ENCODE measurements around the gene LIN9.

Gene LIN9, protein sequence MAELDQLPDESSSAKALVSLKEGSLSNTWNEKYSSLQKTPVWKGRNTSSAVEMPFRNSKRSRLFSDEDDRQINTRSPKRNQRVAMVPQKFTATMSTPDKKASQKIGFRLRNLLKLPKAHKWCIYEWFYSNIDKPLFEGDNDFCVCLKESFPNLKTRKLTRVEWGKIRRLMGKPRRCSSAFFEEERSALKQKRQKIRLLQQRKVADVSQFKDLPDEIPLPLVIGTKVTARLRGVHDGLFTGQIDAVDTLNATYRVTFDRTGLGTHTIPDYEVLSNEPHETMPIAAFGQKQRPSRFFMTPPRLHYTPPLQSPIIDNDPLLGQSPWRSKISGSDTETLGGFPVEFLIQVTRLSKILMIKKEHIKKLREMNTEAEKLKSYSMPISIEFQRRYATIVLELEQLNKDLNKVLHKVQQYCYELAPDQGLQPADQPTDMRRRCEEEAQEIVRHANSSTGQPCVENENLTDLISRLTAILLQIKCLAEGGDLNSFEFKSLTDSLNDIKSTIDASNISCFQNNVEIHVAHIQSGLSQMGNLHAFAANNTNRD

GRCh38 chr1:226308723-226309397 is at the start of gene LIN9:
TSS of gene LIN9 (minus strand) at chr1:226309164. CDS start at chr1:226309139, 25 bp downstream.
- Histone ChIP-seq H3K9me3 (ENCODE audit: control insufficient read depth in 5 of 5, low read length in 5 of 5) (no peaks in the 10 kb centered on the region), H3K9ac (ENCODE audit: low read length in 5 of 5) (peak within 1 kb of the TSS; percentile 48 to 96 (median 86)), H3K27me3 (ENCODE audit: control insufficient read depth in 5 of 5, insufficient read depth in 4 of 5, low read length in 5 of 5) (no peaks in the 10 kb centered on the region), H3K27ac (ENCODE audit: low read depth, low read length) (peak within 1 kb of the TSS; percentile 54), H3K36me3 (ENCODE audit: control insufficient read depth in 5 of 5, insufficient read depth in 5 of 5, low read length in 5 of 5) (no peaks in the 10 kb centered on the region), H3K4me3 (ENCODE audit: low read depth in 1 of 5, low read length in 5 of 5) (peak within 1 kb of the TSS; percentile 67 to 97 (median 90)), H3K4me1 (ENCODE audit: control insufficient read depth in 5 of 5, insufficient read depth in 5 of 5, low read length in 5 of 5) (peaks cover 0 to 20% (median 17%) of the 10 kb centered on the region in 5 donors)

- Histone ChIP-seq H3K4me1 (ENCODE audit: control insufficient read depth in 5 of 5, insufficient read depth in 5 of 5, low read length in 5 of 5) (no peaks in the 10 kb centered on the region), H3K9me3 (ENCODE audit: control insufficient read depth in 5 of 5, low read length in 5 of 5) (no peaks in the 10 kb centered on the region), H3K4me3 (ENCODE audit: low read depth in 1 of 5, low read length in 5 of 5) (no peak overlapping the region), H3K27me3 (ENCODE audit: control insufficient read depth in 5 of 5, insufficient read depth in 4 of 5, low read length in 5 of 5) (no peaks in the 10 kb centered on the region), H3K27ac (ENCODE audit: low read depth, low read length) (no peak overlapping the region), H3K9ac (ENCODE audit: low read length in 5 of 5) (no peak overlapping the region), H3K36me3 (ENCODE audit: control insufficient read depth in 5 of 5, insufficient read depth in 5 of 5, low read length in 5 of 5) (peaks cover 5 to 69% (median 49%) of the 10 kb centered on the region in 5 donors)
Measured at GRCh38 chr1:226357416-226357815, 48.5 kb upstream of the LIN9 start.

GRCh38 chr1:226355669-226356551 is 46.9 kb upstream of the LIN9 start:
- no peaks in the 10 kb centered on the region for H3K27me3 ChIP-seq (ENCODE audit: control insufficient read depth in 5 of 5, insufficient read depth in 4 of 5, low read length in 5 of 5)
- H3K9ac ChIP-seq (ENCODE audit: low read length in 5 of 5), result no peak overlapping the region
- no peaks in the 10 kb centered on the region for H3K9me3 ChIP-seq (ENCODE audit: control insufficient read depth in 5 of 5, low read length in 5 of 5)
- no peaks in the 10 kb centered on the region for H3K4me1 ChIP-seq (ENCODE audit: control insufficient read depth in 5 of 5, insufficient read depth in 5 of 5, low read length in 5 of 5)
- H3K36me3 ChIP-seq (ENCODE audit: control insufficient read depth in 5 of 5, insufficient read depth in 5 of 5, low read length in 5 of 5), result peaks cover 5 to 54% (median 37%) of the 10 kb centered on the region in 5 donors
- no peak overlapping the region for H3K27ac ChIP-seq (ENCODE audit: low read depth, low read length)
- H3K4me3 ChIP-seq (ENCODE audit: low read depth in 1 of 5, low read length in 5 of 5), result no peak overlapping the region

DNA sequence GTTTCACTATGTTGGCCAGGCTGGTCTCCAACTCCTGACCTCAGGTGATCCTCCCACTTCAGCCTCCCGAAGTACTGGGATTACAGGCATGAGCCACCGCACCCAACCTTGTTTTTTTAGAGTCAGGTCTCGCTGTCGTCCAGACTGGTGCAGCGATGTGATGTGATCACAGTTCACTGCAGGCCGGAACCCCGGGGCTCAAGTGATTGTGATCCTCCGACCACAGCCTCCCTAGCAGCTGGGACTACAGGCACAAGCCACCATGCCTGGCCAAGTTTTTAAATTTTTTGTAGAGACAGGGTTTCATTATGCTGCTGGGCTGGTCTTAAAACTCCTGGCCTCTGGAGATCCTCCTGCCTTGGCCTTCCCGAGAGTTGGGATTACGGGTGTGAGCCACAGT is 46.1 kb upstream of the LIN9 start:
- Histone ChIP-seq H3K9ac (ENCODE audit: low read length in 5 of 5) (no peak overlapping the region), H3K4me1 (ENCODE audit: control insufficient read depth in 5 of 5, insufficient read depth in 5 of 5, low read length in 5 of 5) (no peaks in the 10 kb centered on the region), H3K27me3 (ENCODE audit: control insufficient read depth in 5 of 5, insufficient read depth in 4 of 5, low read length in 5 of 5) (peaks cover 1 to 3% (median 2%) of the 10 kb centered on the region in 5 donors), H3K27ac (ENCODE audit: low read depth, low read length) (no peak overlapping the region), H3K4me3 (ENCODE audit: low read depth in 1 of 5, low read length in 5 of 5) (no peak overlapping the region), H3K36me3 (ENCODE audit: control insufficient read depth in 5 of 5, insufficient read depth in 5 of 5, low read length in 5 of 5) (peaks cover 5 to 47% (median 30%) of the 10 kb centered on the region in 5 donors), H3K9me3 (ENCODE audit: control insufficient read depth in 5 of 5, low read length in 5 of 5) (no peaks in the 10 kb centered on the region)

DNA sequence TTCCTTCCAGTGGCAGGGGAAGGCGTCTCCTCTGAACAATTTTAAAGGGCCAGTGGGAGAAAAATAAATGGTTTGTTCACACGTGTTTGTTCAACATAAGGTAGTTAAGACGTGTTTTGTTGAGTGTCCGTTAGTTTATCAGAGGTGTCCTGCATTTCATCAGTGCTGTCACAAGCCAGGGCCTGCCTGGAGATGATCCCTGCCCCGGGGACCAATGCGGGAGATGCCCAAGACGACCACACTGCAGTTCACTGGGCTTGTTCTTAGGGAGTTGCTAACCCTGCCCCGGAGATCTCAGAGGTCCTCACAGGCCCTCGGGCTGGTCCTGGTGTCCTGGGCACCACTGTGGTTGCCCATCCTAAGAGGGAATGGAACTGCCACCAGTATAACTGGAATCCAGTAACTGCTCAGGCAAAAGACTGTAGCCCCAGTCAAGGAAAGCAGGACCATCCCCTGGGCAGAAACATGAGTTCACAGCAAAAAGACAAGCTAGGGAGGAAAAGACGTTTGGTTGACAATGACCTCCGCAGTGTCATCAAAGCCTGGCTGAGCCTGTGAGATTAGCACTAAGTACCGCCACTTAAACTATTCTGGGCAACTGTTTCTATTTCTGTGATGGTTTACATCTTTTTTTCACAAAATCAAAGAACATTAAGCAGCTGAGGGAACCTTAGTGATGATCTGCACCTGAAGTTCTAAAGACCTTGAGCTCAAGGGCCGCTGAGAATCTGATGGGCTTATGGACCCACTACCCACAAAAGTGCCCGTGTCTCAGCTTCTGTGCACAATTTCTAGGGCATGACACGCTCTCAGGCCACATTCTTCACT is 44.9 kb upstream of the LIN9 start:
- Histone ChIP-seq H3K9ac (ENCODE audit: low read length in 5 of 5) (no peak overlapping the region), H3K9me3 (ENCODE audit: control insufficient read depth in 5 of 5, low read length in 5 of 5) (no peaks in the 10 kb centered on the region), H3K4me3 (ENCODE audit: low read depth in 1 of 5, low read length in 5 of 5) (no peak overlapping the region), H3K36me3 (ENCODE audit: control insufficient read depth in 5 of 5, insufficient read depth in 5 of 5, low read length in 5 of 5) (peaks cover 4 to 36% (median 20%) of the 10 kb centered on the region in 5 donors), H3K27ac (ENCODE audit: low read depth, low read length) (no peak overlapping the region), H3K4me1 (ENCODE audit: control insufficient read depth in 5 of 5, insufficient read depth in 5 of 5, low read length in 5 of 5) (no peaks in the 10 kb centered on the region), H3K27me3 (ENCODE audit: control insufficient read depth in 5 of 5, insufficient read depth in 4 of 5, low read length in 5 of 5) (peaks cover 3 to 7% (median 4%) of the 10 kb centered on the region in 5 donors)

DNA sequence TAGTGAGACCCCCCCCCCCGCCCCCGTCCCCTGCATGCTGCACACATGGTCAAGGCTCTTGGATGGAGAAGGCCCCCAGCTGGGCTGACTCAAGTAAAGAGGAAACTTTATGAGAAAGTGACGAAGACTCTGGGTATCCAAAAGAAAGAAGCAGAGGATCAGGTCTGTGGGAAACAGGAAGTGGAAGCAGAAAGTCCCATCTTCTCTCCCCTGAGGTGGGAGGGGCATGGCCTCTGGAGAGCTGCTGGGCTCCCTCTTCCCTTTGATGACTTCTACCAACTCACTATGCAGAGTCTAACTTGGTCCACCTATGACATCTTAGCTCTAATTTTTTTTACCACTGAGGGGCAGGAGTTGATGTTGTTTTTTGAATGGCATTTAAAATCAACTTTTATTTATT is 42.7 kb upstream of the LIN9 start:
- H3K9ac ChIP-seq (ENCODE audit: low read length in 5 of 5), result no peak overlapping the region
- peaks cover 0 to 14% (median 4%) of the 10 kb centered on the region in 5 donors for H3K36me3 ChIP-seq (ENCODE audit: control insufficient read depth in 5 of 5, insufficient read depth in 5 of 5, low read length in 5 of 5)
- H3K4me1 ChIP-seq (ENCODE audit: control insufficient read depth in 5 of 5, insufficient read depth in 5 of 5, low read length in 5 of 5), result no peaks in the 10 kb centered on the region
- H3K27ac ChIP-seq (ENCODE audit: low read depth, low read length), result no peak overlapping the region
- peaks cover 3 to 7% (median 6%) of the 10 kb centered on the region in 5 donors for H3K27me3 ChIP-seq (ENCODE audit: control insufficient read depth in 5 of 5, insufficient read depth in 4 of 5, low read length in 5 of 5)
- no peak overlapping the region for H3K4me3 ChIP-seq (ENCODE audit: low read depth in 1 of 5, low read length in 5 of 5)
- H3K9me3 ChIP-seq (ENCODE audit: control insufficient read depth in 5 of 5, low read length in 5 of 5), result no peaks in the 10 kb centered on the region

DNA sequence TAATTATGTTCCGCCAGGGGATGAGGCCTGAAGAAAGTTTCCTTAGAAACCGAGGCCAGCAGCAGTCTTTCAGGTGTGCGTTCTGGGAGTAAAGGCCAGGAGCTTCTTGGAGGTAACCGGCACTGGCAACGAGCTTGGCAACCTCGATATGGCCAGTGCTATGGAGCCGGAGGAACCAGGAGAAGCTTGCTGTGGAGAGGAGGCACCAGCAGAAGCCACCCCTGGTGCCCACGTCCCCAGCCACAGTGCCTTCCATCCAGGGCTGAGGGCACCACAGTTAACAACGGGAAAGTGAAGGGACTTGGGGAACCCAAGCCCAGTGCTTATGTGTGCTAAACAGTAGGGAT is 41.5 kb upstream of the LIN9 start:
- Histone ChIP-seq H3K9me3 (ENCODE audit: control insufficient read depth in 5 of 5, low read length in 5 of 5) (no peaks in the 10 kb centered on the region), H3K36me3 (ENCODE audit: control insufficient read depth in 5 of 5, insufficient read depth in 5 of 5, low read length in 5 of 5) (peaks cover 0 to 4% (median under 1%) of the 10 kb centered on the region in 5 donors), H3K27ac (ENCODE audit: low read depth, low read length) (no peak overlapping the region), H3K9ac (ENCODE audit: low read length in 5 of 5) (peak overlapping the region in 1 of 5 donors; percentile 2), H3K27me3 (ENCODE audit: control insufficient read depth in 5 of 5, insufficient read depth in 4 of 5, low read length in 5 of 5) (peaks cover 3 to 7% (median 6%) of the 10 kb centered on the region in 5 donors), H3K4me3 (ENCODE audit: low read depth in 1 of 5, low read length in 5 of 5) (no peak overlapping the region), H3K4me1 (ENCODE audit: control insufficient read depth in 5 of 5, insufficient read depth in 5 of 5, low read length in 5 of 5) (no peaks in the 10 kb centered on the region)

GRCh38 chr1:226349801-226350518 is 41.0 kb upstream of the LIN9 start:
- Histone ChIP-seq H3K27me3 (ENCODE audit: control insufficient read depth in 5 of 5, insufficient read depth in 4 of 5, low read length in 5 of 5) (peaks cover 3 to 7% (median 6%) of the 10 kb centered on the region in 5 donors), H3K9ac (ENCODE audit: low read length in 5 of 5) (peak overlapping the region in 1 of 5 donors; percentile 2), H3K27ac (ENCODE audit: low read depth, low read length) (no peak overlapping the region), H3K9me3 (ENCODE audit: control insufficient read depth in 5 of 5, low read length in 5 of 5) (no peaks in the 10 kb centered on the region), H3K4me3 (ENCODE audit: low read depth in 1 of 5, low read length in 5 of 5) (no peak overlapping the region), H3K36me3 (ENCODE audit: control insufficient read depth in 5 of 5, insufficient read depth in 5 of 5, low read length in 5 of 5) (no peaks in the 10 kb centered on the region), H3K4me1 (ENCODE audit: control insufficient read depth in 5 of 5, insufficient read depth in 5 of 5, low read length in 5 of 5) (no peaks in the 10 kb centered on the region)
